NB4 (cell line): ENCODE data around the gene HJURP.

Source experiments
- DNase-seq: peaks from one replicate; pipeline ENCODE4 v3.0.0; 2010; ENCODE audit warnings: low read depth
- H3K4me3 ChIP-seq: one replicate; pipeline ENCODE4 v1.5.1; 2011; ENCODE audit warnings: mild to moderate bottlenecking, low read depth, low read length, moderate library complexity
- MYC ChIP-seq: IDR thresholded peaks from 2 replicates; pipeline ENCODE4 v1.6.1; 2011; ENCODE audit warnings: low read depth, low read length
- POLR2A ChIP-seq: IDR thresholded peaks from 2 replicates; pipeline ENCODE4 v1.6.1; 2011; ENCODE audit warnings: mild to moderate bottlenecking; ENCODE audit not compliant: insufficient read length; ENCODE audit errors: extremely low read depth
- TF ChIP-seq, protein P1 (sequence below): IDR thresholded peaks from one replicate; pipeline ENCODE4 v1.5.1; 2012; ENCODE audit warnings: low read depth, low read length
- TF ChIP-seq, protein P2 (sequence below): IDR thresholded peaks from 2 replicates; pipeline ENCODE4 v1.6.1; 2011; ENCODE audit warnings: low read depth, low read length

The HJURP gene

DNA sequence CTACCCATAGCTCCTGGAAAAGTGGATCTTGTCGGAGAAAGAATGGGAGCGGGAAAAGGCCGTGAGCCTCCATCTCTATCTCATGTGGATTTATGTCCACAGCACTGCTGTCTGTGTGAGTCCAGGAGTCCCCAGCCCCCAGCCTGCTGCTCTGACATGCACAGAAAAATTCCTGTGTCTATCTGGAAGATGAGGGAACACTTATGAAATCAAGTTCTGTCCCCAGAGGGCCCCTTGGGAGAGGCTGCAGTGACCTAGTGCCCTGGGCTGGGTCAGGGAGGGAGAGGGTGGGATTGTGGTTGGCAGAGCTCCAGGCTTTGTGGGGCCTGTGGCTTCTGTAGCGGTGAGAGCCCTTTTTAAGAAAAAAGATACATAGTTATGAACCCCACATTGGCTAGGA lies 37.6 kb downstream of the HJURP start:
- no peak for TF ChIP-seq MYC
- TF ChIP-seq POLR2A: no peak
- TF ChIP-seq, protein P1, sequence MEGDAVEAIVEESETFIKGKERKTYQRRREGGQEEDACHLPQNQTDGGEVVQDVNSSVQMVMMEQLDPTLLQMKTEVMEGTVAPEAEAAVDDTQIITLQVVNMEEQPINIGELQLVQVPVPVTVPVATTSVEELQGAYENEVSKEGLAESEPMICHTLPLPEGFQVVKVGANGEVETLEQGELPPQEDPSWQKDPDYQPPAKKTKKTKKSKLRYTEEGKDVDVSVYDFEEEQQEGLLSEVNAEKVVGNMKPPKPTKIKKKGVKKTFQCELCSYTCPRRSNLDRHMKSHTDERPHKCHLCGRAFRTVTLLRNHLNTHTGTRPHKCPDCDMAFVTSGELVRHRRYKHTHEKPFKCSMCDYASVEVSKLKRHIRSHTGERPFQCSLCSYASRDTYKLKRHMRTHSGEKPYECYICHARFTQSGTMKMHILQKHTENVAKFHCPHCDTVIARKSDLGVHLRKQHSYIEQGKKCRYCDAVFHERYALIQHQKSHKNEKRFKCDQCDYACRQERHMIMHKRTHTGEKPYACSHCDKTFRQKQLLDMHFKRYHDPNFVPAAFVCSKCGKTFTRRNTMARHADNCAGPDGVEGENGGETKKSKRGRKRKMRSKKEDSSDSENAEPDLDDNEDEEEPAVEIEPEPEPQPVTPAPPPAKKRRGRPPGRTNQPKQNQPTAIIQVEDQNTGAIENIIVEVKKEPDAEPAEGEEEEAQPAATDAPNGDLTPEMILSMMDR: no peak
- TF ChIP-seq, protein P2, sequence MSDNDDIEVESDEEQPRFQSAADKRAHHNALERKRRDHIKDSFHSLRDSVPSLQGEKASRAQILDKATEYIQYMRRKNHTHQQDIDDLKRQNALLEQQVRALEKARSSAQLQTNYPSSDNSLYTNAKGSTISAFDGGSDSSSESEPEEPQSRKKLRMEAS: no peak
- DNase-seq: no peak

DNA sequence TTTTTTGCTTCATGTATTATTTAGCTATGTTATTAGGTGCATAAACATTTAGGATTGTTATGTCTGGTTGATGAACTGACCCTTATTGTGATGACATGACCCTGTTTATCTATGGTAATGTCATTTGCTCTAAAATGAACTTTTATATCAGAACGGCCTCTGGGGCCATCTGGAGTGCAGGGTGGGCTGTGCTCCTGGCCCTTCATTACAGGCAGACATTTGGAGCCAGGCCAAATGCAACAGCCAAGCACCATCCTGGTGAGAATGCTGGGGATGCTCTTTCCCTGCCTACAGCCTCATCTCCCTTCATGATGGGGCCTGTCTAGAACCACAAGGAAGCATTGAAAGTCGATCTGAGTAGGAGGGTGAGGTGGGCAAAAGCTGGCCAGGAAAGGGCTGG lies 38.0 kb downstream of the HJURP start:
- H3K4me3 ChIP-seq: no peak overlapping the region
- TF ChIP-seq, protein P1: no peak
- TF ChIP-seq, protein P2: no peak
- TF ChIP-seq POLR2A: no peak
- TF ChIP-seq MYC: no peak
- DNase-seq: no peak

More for the DNA sequence above, 37.6 kb downstream of the HJURP start:
- H3K4me3 ChIP-seq: no peak overlapping the region

DNA sequence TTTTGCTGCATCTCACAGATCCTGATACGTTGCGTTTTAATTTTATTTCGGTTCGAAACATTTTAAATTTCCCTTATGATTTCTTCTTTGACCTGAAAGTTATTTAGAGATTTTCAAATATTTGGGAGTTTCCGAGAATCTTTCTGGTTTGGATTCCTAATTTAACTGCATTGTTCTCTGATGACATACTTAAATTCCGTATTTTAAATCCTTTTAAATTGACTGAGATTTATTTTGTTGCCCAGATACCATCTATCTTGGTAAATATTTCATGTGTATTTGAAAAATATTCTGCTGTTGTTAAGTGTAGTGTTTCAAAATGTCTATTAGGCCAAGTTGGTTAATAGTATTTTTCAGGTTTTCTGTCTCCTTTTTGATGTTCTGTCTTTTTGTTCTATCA lies 38.5 kb downstream of the HJURP start:
- TF ChIP-seq MYC (no peak), POLR2A (no peak)
- TF ChIP-seq, protein P1: no peak
- DNase-seq: no peak
- no peak overlapping the region for H3K4me3 ChIP-seq

DNA sequence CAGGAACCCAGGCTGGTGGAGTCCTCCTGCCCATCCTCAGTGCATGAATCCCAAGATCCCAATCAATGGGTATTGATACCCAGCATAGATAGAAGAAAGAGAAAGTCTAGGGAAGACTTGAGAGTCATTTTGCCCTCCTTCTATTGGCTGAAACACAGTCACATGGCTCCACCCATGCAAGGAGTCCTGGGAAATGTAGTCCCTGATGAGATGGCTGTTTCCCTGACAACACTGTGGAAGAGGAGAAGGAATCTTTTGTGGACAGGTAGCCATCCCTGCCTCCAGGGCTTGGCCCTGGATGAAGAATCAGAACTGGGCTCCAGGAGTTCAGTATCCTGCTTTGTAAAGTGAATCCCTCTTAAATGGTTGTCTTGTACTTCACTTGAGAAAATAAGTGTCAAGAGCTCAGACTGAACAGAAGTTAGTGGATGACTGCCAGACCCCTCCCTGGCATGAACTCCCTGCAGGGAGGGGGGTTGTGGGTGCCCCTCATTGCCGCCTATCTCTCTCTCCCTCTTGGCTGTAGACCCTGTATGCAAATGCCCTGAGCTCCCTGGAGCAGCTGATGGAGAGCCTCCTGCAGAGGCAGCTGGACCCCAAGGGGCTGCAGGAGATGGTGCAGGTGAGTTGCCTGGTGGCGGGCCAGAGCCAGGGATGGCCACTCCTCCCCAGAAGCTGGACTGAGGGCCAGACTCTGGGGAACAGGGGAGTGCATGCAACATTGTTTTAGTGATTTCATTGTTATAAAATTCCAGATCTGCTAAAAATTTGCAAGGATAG lies 40.1 kb downstream of the HJURP start:
- DNase-seq: no peak
- H3K4me3 ChIP-seq: no peak overlapping the region
- TF ChIP-seq, protein P2: no peak
- TF ChIP-seq MYC (no peak), POLR2A (no peak)
- TF ChIP-seq, protein P1: no peak

DNA sequence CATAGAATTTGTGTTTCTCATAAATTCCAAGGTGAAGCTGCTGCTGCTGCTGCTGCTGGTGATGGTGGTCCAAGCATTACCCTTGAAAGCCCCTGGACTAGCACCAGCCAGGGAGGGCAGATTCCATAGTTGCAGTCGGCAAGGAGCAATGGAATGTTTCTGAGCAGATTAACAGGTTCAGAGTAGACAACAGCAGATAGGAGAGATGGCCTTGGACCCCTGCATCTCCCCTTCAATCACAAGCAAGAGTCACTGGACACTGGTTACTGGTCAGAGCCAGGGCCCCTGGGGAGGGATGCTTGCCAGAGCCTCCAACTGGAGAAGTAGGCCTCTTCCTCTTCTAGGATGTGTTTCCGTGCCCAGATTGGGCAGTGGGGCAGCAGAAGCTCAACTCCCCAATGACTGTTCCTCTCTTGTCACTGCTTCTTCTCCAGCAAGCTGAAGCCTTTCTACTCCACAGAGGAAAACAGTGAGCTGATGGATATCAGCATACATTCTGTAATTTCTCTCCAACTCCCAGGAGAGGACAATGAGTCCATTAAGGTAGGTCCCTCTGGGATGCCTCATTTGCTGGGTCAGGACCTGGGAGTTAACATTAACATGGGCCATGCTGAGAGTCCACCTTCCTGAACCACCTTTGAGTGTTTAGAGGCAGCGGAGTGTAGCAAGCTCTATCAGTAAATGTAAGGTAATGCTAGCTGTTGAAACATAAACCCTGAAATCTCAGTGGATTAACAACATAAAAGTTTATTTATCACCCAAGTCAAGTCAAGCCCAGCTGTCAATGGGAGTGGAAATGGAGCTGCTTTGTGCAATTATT lies 40.9 kb downstream of the HJURP start:
- TF ChIP-seq, protein P2: no peak
- TF ChIP-seq POLR2A: no peak
- TF ChIP-seq, protein P1: no peak
- no peak overlapping the region for H3K4me3 ChIP-seq
- no peak for DNase-seq
